ENCODE measurements around the gene SOX9. TPM values are rescaled to one million over a fixed set of nuclear protein-coding genes. Genes with fewer than 3 reads are reported as not detected.

SOX9 gene
- total RNA-seq, 1 experiment from 2014 or later = 1.3 TPM

GRCh38 chr17:72144101-72144500 is 23.3 kb downstream of the SOX9 start:
- H3K27me3 ChIP-seq (ENCODE audit: insufficient read depth, low read length) = no peaks in the 10 kb centered on the region
- H3K14ac ChIP-seq (ENCODE audit: insufficient read depth, low read length) = no peak overlapping the region
- Mint-ChIP-seq H3K4me1 (peaks cover 23 to 33% of the 10 kb centered on the region in 2 experiments), H3K9me3 (peaks cover 0 to 3% of the 10 kb centered on the region in 2 experiments; a peak in 1 of 5 replicates), H3K27ac (no peak overlapping the region), H3K27me3 (ENCODE audit: low read depth) (peaks cover 9% of the 10 kb centered on the region), H3K4me3 (no peak overlapping the region), H3K36me3 (ENCODE audit: insufficient read depth in 1 of 3, low read depth in 3 of 3) (no peaks in the 10 kb centered on the region; a peak in 2 of 7 replicates)
- H3K4me2 ChIP-seq (ENCODE audit: insufficient read depth, insufficient read length, low read length) = no peak overlapping the region
- no peak overlapping the region for H3K4ac ChIP-seq (ENCODE audit: low read depth, low read length)
- no peak overlapping the region for H3T11ph ChIP-seq (ENCODE audit: low read length)
- no peaks in the 10 kb centered on the region for H3K23me2 ChIP-seq (ENCODE audit: insufficient read length, low read depth, low read length, poor library complexity, severe bottlenecking)
- H3K18ac ChIP-seq (ENCODE audit: insufficient read length, low read depth, low read length) = no peak overlapping the region
- no peak overlapping the region for H3K27ac ChIP-seq (ENCODE audit: insufficient read length, low read depth, low read length)
- H2BK15ac ChIP-seq (ENCODE audit: low read depth, low read length) = no peak overlapping the region
- WGBS (ENCODE audit: extremely low coverage, insufficient read length, low lambda C conversion rate) = no CpG with 5 or more reads among the region's 2 CpGs
- H3K4me1 ChIP-seq (ENCODE audit: insufficient read depth, low read length) = 0 out of 2 replicates have a peak, but pooled peaks cover 3% of the 10 kb centered on the region
- H4K91ac ChIP-seq (ENCODE audit: insufficient read length, low read depth, low read length) = no peak overlapping the region
- no peak overlapping the region for H2BK5ac ChIP-seq (ENCODE audit: insufficient read length, low read length)
- no peaks in the 10 kb centered on the region for H3K79me1 ChIP-seq (ENCODE audit: insufficient read depth, low read depth, low read length, poor library complexity, severe bottlenecking)
- H2BK120ac ChIP-seq (ENCODE audit: low read depth, low read length, poor library complexity, severe bottlenecking) = no peak overlapping the region
- no peak overlapping the region for H2AFZ ChIP-seq (ENCODE audit: low read length)
- H3K79me2 ChIP-seq (ENCODE audit: insufficient read depth, low read length) = no peaks in the 10 kb centered on the region
- H4K8ac ChIP-seq (replicated peaks; ENCODE audit: insufficient read length, low read depth, low read length) = no peak overlapping the region
- no peak overlapping the region for H4K5ac ChIP-seq (ENCODE audit: insufficient read length, low read depth, low read length)
- H3K56ac ChIP-seq (ENCODE audit: insufficient read length, low read depth, low read length) = no peak overlapping the region
- DNase-seq = no peak
- H3K23ac ChIP-seq (ENCODE audit: insufficient read length, low read depth, low read length) = no peak overlapping the region
- H2AK5ac ChIP-seq (ENCODE audit: insufficient read length, low read length) = no peak overlapping the region
- TF ChIP-seq CTCF (conservative IDR thresholded peaks at IDR 0.05) = no peak
- no peak overlapping the region for H2BK12ac ChIP-seq (ENCODE audit: insufficient read length, low read depth, low read length)
- no peak overlapping the region for H3K9ac ChIP-seq (ENCODE audit: extremely low read depth, insufficient read length, low read length)
- no peaks in the 10 kb centered on the region for H3K9me3 ChIP-seq (ENCODE audit: control insufficient read depth, low read depth, low read length)
- no peaks in the 10 kb centered on the region for H4K20me1 ChIP-seq (ENCODE audit: control insufficient read depth, insufficient read depth, insufficient read length)
- no peak overlapping the region for H2BK20ac ChIP-seq (ENCODE audit: low read depth, low read length, poor library complexity, severe bottlenecking)
